Measurements from ENCODE around the gene RET. TPM values are rescaled to one million over a fixed set of nuclear protein-coding genes. Genes with fewer than 3 reads are reported as not detected.

RET gene
- total and polyA plus RNA-seq, 4 donors: 0.31 to 1.3 (median 0.77) TPM

GRCh38 chr10:43099928-43100327 is 23.1 kb downstream of the RET start:
- ATAC-seq (ENCODE audit: insufficient read depth, low FRiP score): no peak
- peaks cover 0 to 2% (median 0%) of the 10 kb centered on the region in 4 donors for H3K9me3 ChIP-seq (ENCODE audit: control insufficient read depth in 4 of 4, insufficient read depth in 3 of 4, low read length in 3 of 4)
- no peak overlapping the region for H3K27ac ChIP-seq (ENCODE audit: low read depth in 1 of 2, low read length in 1 of 2)
- H3K9ac ChIP-seq (ENCODE audit: insufficient read depth in 1 of 2, low read length in 2 of 2): no peak overlapping the region
- no peak for DNase-seq
- no peak overlapping the region for H3K4me3 ChIP-seq
- no peaks in the 10 kb centered on the region for H3K36me3 ChIP-seq (ENCODE audit: control insufficient read depth in 4 of 4, insufficient read depth in 4 of 4, low read length in 4 of 4)
- H3K4me1 ChIP-seq (ENCODE audit: control insufficient read depth in 5 of 5, insufficient read depth in 5 of 5, low read length in 5 of 5): peaks cover 0 to 3% (median 0%) of the 10 kb centered on the region in 5 donors
- peaks cover 0 to 17% (median 2%) of the 10 kb centered on the region in 3 donors for H3K27me3 ChIP-seq (ENCODE audit: control insufficient read depth in 3 of 3, insufficient read depth in 3 of 3, low read length in 2 of 3)
- 64 to 83% methylated on average over 4 of the region's 4 CpGs for WGBS, 2 donors
- TF ChIP-seq, protein P1, sequence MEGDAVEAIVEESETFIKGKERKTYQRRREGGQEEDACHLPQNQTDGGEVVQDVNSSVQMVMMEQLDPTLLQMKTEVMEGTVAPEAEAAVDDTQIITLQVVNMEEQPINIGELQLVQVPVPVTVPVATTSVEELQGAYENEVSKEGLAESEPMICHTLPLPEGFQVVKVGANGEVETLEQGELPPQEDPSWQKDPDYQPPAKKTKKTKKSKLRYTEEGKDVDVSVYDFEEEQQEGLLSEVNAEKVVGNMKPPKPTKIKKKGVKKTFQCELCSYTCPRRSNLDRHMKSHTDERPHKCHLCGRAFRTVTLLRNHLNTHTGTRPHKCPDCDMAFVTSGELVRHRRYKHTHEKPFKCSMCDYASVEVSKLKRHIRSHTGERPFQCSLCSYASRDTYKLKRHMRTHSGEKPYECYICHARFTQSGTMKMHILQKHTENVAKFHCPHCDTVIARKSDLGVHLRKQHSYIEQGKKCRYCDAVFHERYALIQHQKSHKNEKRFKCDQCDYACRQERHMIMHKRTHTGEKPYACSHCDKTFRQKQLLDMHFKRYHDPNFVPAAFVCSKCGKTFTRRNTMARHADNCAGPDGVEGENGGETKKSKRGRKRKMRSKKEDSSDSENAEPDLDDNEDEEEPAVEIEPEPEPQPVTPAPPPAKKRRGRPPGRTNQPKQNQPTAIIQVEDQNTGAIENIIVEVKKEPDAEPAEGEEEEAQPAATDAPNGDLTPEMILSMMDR (IDR thresholded peaks at IDR 0.05; ENCODE audit: control extremely low read depth, extremely low read depth): no peak

GRCh38 chr10:43100366-43100765 is 23.5 kb downstream of the RET start:
- H3K27me3 ChIP-seq (ENCODE audit: control insufficient read depth in 3 of 3, insufficient read depth in 3 of 3, low read length in 2 of 3): peaks cover 0 to 18% (median 2%) of the 10 kb centered on the region in 3 donors
- no peak overlapping the region for H3K4me3 ChIP-seq
- no peaks in the 10 kb centered on the region for H3K36me3 ChIP-seq (ENCODE audit: control insufficient read depth in 4 of 4, insufficient read depth in 4 of 4, low read length in 4 of 4)
- no peak overlapping the region for H3K9ac ChIP-seq (ENCODE audit: insufficient read depth in 1 of 2, low read length in 2 of 2)
- peaks cover 0 to 4% (median 0%) of the 10 kb centered on the region in 5 donors for H3K4me1 ChIP-seq (ENCODE audit: control insufficient read depth in 5 of 5, insufficient read depth in 5 of 5, low read length in 5 of 5)
- ATAC-seq (ENCODE audit: insufficient read depth, low FRiP score) (no peak), DNase-seq (no peak)
- TF ChIP-seq, protein P1 (IDR thresholded peaks at IDR 0.05; ENCODE audit: control extremely low read depth, extremely low read depth): no peak
- no peak overlapping the region for H3K27ac ChIP-seq (ENCODE audit: low read depth in 1 of 2, low read length in 1 of 2)
- peaks cover 0 to 2% (median 0%) of the 10 kb centered on the region in 4 donors for H3K9me3 ChIP-seq (ENCODE audit: control insufficient read depth in 4 of 4, insufficient read depth in 3 of 4, low read length in 3 of 4)
- WGBS, 2 donors: 90 to 94% methylated on average over 17 of the region's 17 CpGs

DNA sequence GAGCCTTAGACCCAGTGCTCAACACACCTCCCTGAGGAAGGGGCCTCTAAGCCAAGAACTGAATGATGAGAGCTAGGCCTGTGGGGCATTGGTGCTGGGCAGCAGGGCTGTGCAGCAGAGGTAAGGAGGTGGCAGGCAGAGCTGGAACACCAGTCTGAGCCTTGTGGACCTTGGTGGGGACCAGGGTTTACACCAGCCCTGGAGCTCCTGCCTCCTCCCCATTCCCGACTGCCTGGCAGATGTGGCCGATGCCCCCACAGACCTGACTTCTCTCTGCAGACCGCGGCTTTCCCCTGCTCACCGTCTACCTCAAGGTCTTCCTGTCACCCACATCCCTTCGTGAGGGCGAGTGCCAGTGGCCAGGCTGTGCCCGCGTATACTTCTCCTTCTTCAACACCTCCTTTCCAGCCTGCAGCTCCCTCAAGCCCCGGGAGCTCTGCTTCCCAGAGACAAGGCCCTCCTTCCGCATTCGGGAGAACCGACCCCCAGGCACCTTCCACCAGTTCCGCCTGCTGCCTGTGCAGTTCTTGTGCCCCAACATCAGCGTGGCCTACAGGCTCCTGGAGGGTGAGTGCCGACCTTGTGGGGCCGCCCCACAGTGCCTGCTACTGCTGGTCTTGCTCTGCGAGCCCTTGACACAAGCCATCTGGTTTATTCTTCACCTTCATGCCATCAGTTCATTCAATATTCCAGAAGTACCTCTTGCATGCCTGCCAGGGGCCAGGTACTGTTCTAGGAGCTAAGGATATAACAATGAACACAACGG is 25.4 kb downstream of the RET start:
- 79 to 80% methylated on average over 19 of the region's 19 CpGs for WGBS, 2 donors
- H3K4me1 ChIP-seq (ENCODE audit: control insufficient read depth in 5 of 5, insufficient read depth in 5 of 5, low read length in 5 of 5): peaks cover 0 to 7% (median 0%) of the 10 kb centered on the region in 5 donors
- peaks cover 0 to 2% (median 0%) of the 10 kb centered on the region in 4 donors for H3K9me3 ChIP-seq (ENCODE audit: control insufficient read depth in 4 of 4, insufficient read depth in 3 of 4, low read length in 3 of 4)
- H3K9ac ChIP-seq (ENCODE audit: insufficient read depth in 1 of 2, low read length in 2 of 2): no peak overlapping the region
- ATAC-seq (ENCODE audit: insufficient read depth, low FRiP score) (no peak), DNase-seq (no peak)
- no peak overlapping the region for H3K4me3 ChIP-seq
- TF ChIP-seq, protein P1 (IDR thresholded peaks at IDR 0.05; ENCODE audit: control extremely low read depth, extremely low read depth): no peak
- H3K36me3 ChIP-seq (ENCODE audit: control insufficient read depth in 4 of 4, insufficient read depth in 4 of 4, low read length in 4 of 4): no peaks in the 10 kb centered on the region
- peaks cover 0 to 18% (median 2%) of the 10 kb centered on the region in 3 donors for H3K27me3 ChIP-seq (ENCODE audit: control insufficient read depth in 3 of 3, insufficient read depth in 3 of 3, low read length in 2 of 3)
- H3K27ac ChIP-seq (ENCODE audit: low read depth in 1 of 2, low read length in 1 of 2): no peak overlapping the region
